ENCODE measurements around the gene ZNRD2. TPM values are rescaled to one million over a fixed set of nuclear protein-coding genes. Genes with fewer than 3 reads are reported as not detected.

The ZNRD2 gene
- total and polyA plus RNA-seq, 2 of the 8 experiments (the other 6 are each of a cell fraction or from before 2014, with no cell fraction given), result 53.4 to 125 TPM

GRCh38 chr11:65604258-65604657 is 34.0 kb downstream of the ZNRD2 start (continued):
- TF ChIP-seq CHD7 (IDR thresholded peaks at IDR 0.05; ENCODE audit: insufficient replicate concordance, low read length) (no peak), BRCA1 (IDR thresholded peaks at IDR 0.05; ENCODE audit: low read depth, low read length) (no peak), BCL11A (IDR thresholded peaks at IDR 0.05; ENCODE audit: low read depth in 2 of 2, low read length in 2 of 2) (no peak), SAP30 (IDR thresholded peaks at IDR 0.05; ENCODE audit: insufficient read depth, insufficient replicate concordance, low read length) (no peak), ASH2L (IDR thresholded peaks at IDR 0.05; ENCODE audit: low read length) (no peak), BACH1 (IDR thresholded peaks at IDR 0.05; ENCODE audit: low read length) (no peak)
